ENCODE data around the gene NES. TPM values are rescaled to one million over a fixed set of nuclear protein-coding genes. Genes with fewer than 3 reads are reported as not detected.

NES gene
- total and polyA plus RNA-seq, 2 of the 8 experiments (the other 6 are each of a cell fraction or from before 2014, with no cell fraction given): 13.3 to 135 TPM

GRCh38 chr1:156705321-156705917, 28.2 kb upstream of the NES start, which contains the start of gene CRABP2 (continued):
- TF ChIP-seq SUZ12 (IDR thresholded peaks at IDR 0.05; ENCODE audit: low read length): no peak
- no peak for TF ChIP-seq CEBPB (IDR thresholded peaks at IDR 0.05; ENCODE audit: low read depth, low read length)
- no peak for TF ChIP-seq SP1 (IDR thresholded peaks at IDR 0.05; ENCODE audit: low read depth, low read length)
- TF ChIP-seq SRF (IDR thresholded peaks at IDR 0.05; ENCODE audit: low read depth, low read length): no peak
- TF ChIP-seq CREB1 (IDR thresholded peaks at IDR 0.05): no peak
- 0 out of 4 replicates have a peak, but pooled peaks of 1 of the 3 experiments have one; percentile 0 for TF ChIP-seq CTCF (IDR thresholded peaks at IDR 0.05; ENCODE audit: control extremely low read depth in 1 of 3, insufficient read depth in 1 of 3, low read depth in 1 of 3, low read length in 3 of 3)
- TF ChIP-seq TEAD4 (IDR thresholded peaks at IDR 0.05; ENCODE audit: low read depth, low read length): no peak
- no peak for TF ChIP-seq NRF1 (IDR thresholded peaks at IDR 0.05; ENCODE audit: low read depth, low read length)
- TF ChIP-seq CBX5 (IDR thresholded peaks at IDR 0.05; ENCODE audit: low read depth, low read length): no peak
- no peak for TF ChIP-seq JUN (IDR thresholded peaks at IDR 0.05; ENCODE audit: low read depth, low read length)
- TF ChIP-seq TBP (IDR thresholded peaks at IDR 0.05; ENCODE audit: low read depth, low read length): peak; percentile 78
